GM12878 (cell line): Measurements from ENCODE around the gene CHDH. TPM values are rescaled to one million over a fixed set of nuclear protein-coding genes. Genes with fewer than 3 reads are reported as not detected.
A peak's percentile ranks its signal among the peaks of the same experiment; 100 is the strongest.

Source experiments
- ATAC-seq: fragments of 200-7000 bp; cut with Tn5 transposase; 3 replicates; pipeline ENCODE4 v1.9.1; 2020; ENCODE audit warnings: mild to moderate bottlenecking, moderate library complexity
- BruUV-seq: library from RNA; stranded (reverse); fragments of 400-500 nt; replicated peaks from 2 replicates; lab custom pipeline; 2021; lab: Mats Ljungman, UMichigan
- CTCF ChIA-PET: fragments of 300-600 bp; sonication (Branson Sonifier 250); formaldehyde crosslinking; extraction: SDS; loops from one replicate; lab custom pipeline; 2021; ENCODE audit warnings: inconsistent platforms; lab: Yijun Ruan, JAX
- POLR2A ChIA-PET: fragments of 350-600 bp; formaldehyde crosslinking; extraction: SDS; loops from one replicate; lab custom pipeline; 2021; ENCODE audit warnings: inconsistent platforms; lab: Charles Lee
- RAD21 ChIA-PET: fragments of 300-600 bp; sonication (Branson Sonifier 250); formaldehyde crosslinking; loops from one replicate; lab custom pipeline; 2023; ENCODE audit warnings: antibody characterized with exemption; ENCODE audit not compliant: unreplicated experiment; lab: Charles Lee
- SMC1A ChIA-PET: fragments of 300-600 bp; sonication (Branson Sonifier 250); formaldehyde crosslinking; loops from one replicate; lab custom pipeline; 2023; ENCODE audit not compliant: unreplicated experiment, uncharacterized antibody; lab: Charles Lee
- DNase-seq: peaks from one replicate; pipeline ENCODE4 v3.0.0-alpha.2; 2011; ENCODE audit warnings: low read depth, low spot score
- FAIRE-seq: peaks from 3 replicates; lab custom pipeline; 2011; peaks lifted over from hg19 to GRCh38; lab: Jason Lieb, UNC
- H2AFZ ChIP-seq: 2 replicates; pipeline ENCODE4 v1.6.0; 2011; ENCODE audit warnings: low read depth, low read length, control low read depth; ENCODE audit not compliant: control insufficient read depth
- H3K27ac ChIP-seq: 2 replicates; pipeline ENCODE4 v1.5.1; 2011; ENCODE audit warnings: control low read depth; ENCODE audit not compliant: control insufficient read depth, insufficient read depth
- H3K27me3 ChIP-seq, 2 experiments: replicated peaks in 1 of 2; 2 replicates each; pipeline versions ENCODE4 v1.6.0 to v1.6.1; 2011; ENCODE audit warnings: low read length in 1 of 2; ENCODE audit not compliant: control insufficient read depth in 2 of 2, insufficient read depth in 2 of 2
- H3K36me3 ChIP-seq, 2 experiments: 2 replicates each; pipeline ENCODE4 v1.5.1; 2011; ENCODE audit warnings: low read length in 1 of 2; ENCODE audit not compliant: control insufficient read depth in 2 of 2, insufficient read depth in 2 of 2
- H3K4me1 ChIP-seq: 2 replicates; pipeline ENCODE4 v1.6.1; 2011; ENCODE audit warnings: mild to moderate bottlenecking, low read length, moderate library complexity, mixed read lengths; ENCODE audit not compliant: control insufficient read depth, insufficient read depth
- H3K4me2 ChIP-seq: 2 replicates; pipeline ENCODE4 v1.6.0; 2011; ENCODE audit warnings: control low read depth; ENCODE audit not compliant: control insufficient read depth, insufficient read depth
- H3K4me3 ChIP-seq: fragments of 200-600 bp; sonication (generic); 2 replicates; pipeline ENCODE4 v1.5.1; 2016
- H3K79me2 ChIP-seq: 2 replicates; pipeline ENCODE4 v1.6.0; 2011; ENCODE audit warnings: low read length; ENCODE audit not compliant: control insufficient read depth, insufficient read depth
- H3K9ac ChIP-seq: 2 replicates; pipeline ENCODE4 v1.8.0; 2011; ENCODE audit warnings: low read length, control low read depth, mixed read lengths; ENCODE audit not compliant: control insufficient read depth, insufficient read depth
- H3K9me3 ChIP-seq: replicated peaks from 3 replicates; pipeline ENCODE4 v1.5.1; 2011; ENCODE audit warnings: mild to moderate bottlenecking, low read length; ENCODE audit not compliant: control insufficient read depth, insufficient read depth
- H4K20me1 ChIP-seq: 2 replicates; pipeline ENCODE4 v1.6.0; 2011; ENCODE audit not compliant: control insufficient read depth, insufficient read depth
- ASH2L ChIP-seq: fragments of 300-600, 200-600 bp; sonication (generic); IDR thresholded peaks from 2 replicates; pipeline ENCODE4 v1.6.1; 2017; ENCODE audit warnings: low read depth, mild to moderate bottlenecking, borderline replicate concordance
- CHD1 ChIP-seq: IDR thresholded peaks from 2 replicates; pipeline ENCODE4 v1.6.1; 2012; ENCODE audit warnings: low read depth, low read length, improper control_type of control experiment
- MEF2B ChIP-seq: fragments of 450-650 bp; IDR thresholded peaks from 2 replicates; pipeline ENCODE4 v1.6.1; 2018; ENCODE audit warnings: mild to moderate bottlenecking, moderate library complexity; ENCODE audit not compliant: partially characterized antibody, poor library complexity, severe bottlenecking
- MLLT1 ChIP-seq: fragments of 450-650 bp; IDR thresholded peaks from 2 replicates; pipeline ENCODE4 v1.6.1; 2016; ENCODE audit warnings: mild to moderate bottlenecking
- RELB ChIP-seq: fragments of 450-650 bp; IDR thresholded peaks from 2 replicates; pipeline ENCODE4 v1.6.1; 2017; ENCODE audit warnings: low read depth, mild to moderate bottlenecking, moderate library complexity
- SIN3A ChIP-seq: IDR thresholded peaks from 2 replicates; pipeline ENCODE4 v1.6.1; 2012; ENCODE audit warnings: low read depth, low read length, improper control_type of control experiment
- SMC3 ChIP-seq: IDR thresholded peaks from 2 replicates; pipeline ENCODE4 v1.6.1; 2011; ENCODE audit warnings: low read length, improper control_type of control experiment, borderline replicate concordance
- ZBTB40 ChIP-seq: fragments of 450-650 bp; IDR thresholded peaks from 2 replicates; pipeline ENCODE4 v1.6.1; 2016; ENCODE audit warnings: mild to moderate bottlenecking, moderate library complexity, borderline replicate concordance
- WGBS: methylation state at CpG from one replicate; pipeline ENCODE4 v1.1.6; 2016; ENCODE audit warnings: low lambda C conversion rate; ENCODE audit not compliant: insufficient replicate concordance, insufficient coverage; ENCODE audit errors: missing lambda C conversion rate; 5-methylcytosine and 5-hydroxymethylcytosine counted together
- in situ Hi-C: fragments of 300-500 bp; cut with MboI; formaldehyde crosslinking; loops from 9 replicates; pipeline ENCODE4 v1.14.3; 2018; ENCODE audit warnings: mixed read lengths
- intact Hi-C: fragments of 100-400 bp; cut with micrococcal nuclease; formaldehyde crosslinking; loops from one replicate; pipeline ENCODE4 v1.14.2; 2022; ENCODE audit not compliant: unreplicated experiment
- polyA plus RNA-seq, 11 experiments: library from polyadenylated mRNA; depleted of rRNA in 4 of 11; unstranded in 6 of 11; stranded (reverse) in 5 of 11; fragments of >200 nt; fragmentation: Nextera tagmentation in 4 of 11; fragmentation: Illumina TruSeq in 1 of 11; extraction: Ambion mirVana in 4 of 11; extraction: Trizol in 1 of 11; gene quantifications; 1 replicate in 1 of 11; 2 replicates in 10 of 11; pipeline versions ENCODE4 v1.2.1 to v1.2.3, GENCODE V29; 2011 to 2016; ENCODE audit warnings: inconsistent platforms in 2 of 11, missing spikeins in 2 of 11, low read depth in 1 of 11
- total RNA-seq, 4 experiments: library from RNA; depleted of rRNA in 3 of 4; stranded (reverse); fragments of >200 nt in 3 of 4; fragmentation: Illumina TruSeq in 1 of 4; extraction: Trizol in 1 of 4; gene quantifications; 2 replicates each; pipeline versions ENCODE4 v1.2.1 to v1.2.3, GENCODE V29; 2013 to 2021

CHDH gene
- total and polyA plus RNA-seq, 10 of the 15 experiments (the other 5 are each of a cell fraction or from before 2014, with no cell fraction given), result 0.95 to 8.3 (median 2.9) TPM

GRCh38 chr3:53773021-53773436 lies 73.2 kb downstream of the CHDH start (continued):
- TF ChIP-seq ZBTB40 (no peak), MEF2B (peak; percentile 18), RELB (no peak), SIN3A (no peak), SMC3 (0 out of 2 replicates have a peak, but pooled peaks have one; percentile 3)

- no peak for TF ChIP-seq ASH2L
- TF ChIP-seq CHD1, result no peak
- TF ChIP-seq MLLT1, result 0 out of 2 replicates have a peak, but pooled peaks have one; percentile 51
- intact Hi-C loops, result no loop called here
Measured at GRCh38 chr3:53772562-53772961, 73.7 kb downstream of the CHDH start.

More at GRCh38 chr3:53772562-53772961, 73.7 kb downstream of the CHDH start:
- ATAC-seq, result no peak
- H3K9me3 ChIP-seq, result no peaks in the 10 kb centered on the region
- no peak overlapping the region for H3K9ac ChIP-seq
- DNase-seq, result no peak
- no peaks in the 10 kb centered on the region for H4K20me1 ChIP-seq
- BruUV-seq, result no TSS peak
- H3K36me3 ChIP-seq, result no peaks in the 10 kb centered on the region
- SMC1A ChIA-PET, result interaction anchor here (1.0 to 4.5 kb wide), 3 partner anchors 9 to 119 kb away, joined by 4 to 40 read pairs (median 5); no protein-coding TSS in a partner anchor
- CTCF ChIA-PET, result interaction anchor here (0.9 kb wide), 1 partner anchor 69 kb away, joined by 3 read pairs; no protein-coding TSS in a partner anchor
- 97% methylated on average over 14 of the region's 14 CpGs for WGBS
- no peak overlapping the region for H3K4me3 ChIP-seq
- no peak for FAIRE-seq
- RAD21 ChIA-PET, result interaction anchor here (1.0 to 4.9 kb wide), 4 partner anchors 13 to 75 kb away, joined by 4 to 41 read pairs (median 6); partner anchors contain the start of genes CHDH and IL17RB
- POLR2A ChIA-PET, result interaction anchor here (2.6 to 4.5 kb wide), 2 partner anchors 22 to 72 kb away, joined by 7 to 30 read pairs; partner anchors contain the start of genes CHDH and IL17RB
- no peak overlapping the region for H2AFZ ChIP-seq
- peak overlapping the region; percentile 25 for H3K27ac ChIP-seq
- H3K27me3 ChIP-seq, result no peaks in the 10 kb centered on the region
- H3K4me2 ChIP-seq, result no peak overlapping the region
- peaks cover 29% of the 10 kb centered on the region for H3K4me1 ChIP-seq
- in situ Hi-C loops, result no loop called here
- H3K79me2 ChIP-seq, result no peaks in the 10 kb centered on the region
